Nephron (organoid): Measurements from ENCODE around the gene MAP3K4.

ENCODE experiments used
- H3K27ac Mint-ChIP-seq, 3 experiments: 2 replicates each; pipeline ENCODE4 v1.8.0; 2020; ENCODE audit warnings: mixed read lengths in 3 of 3, mild to moderate bottlenecking in 2 of 3, moderate library complexity in 1 of 3
- H3K27me3 Mint-ChIP-seq: 2 replicates; pipeline ENCODE4 v1.8.0; 2021; ENCODE audit warnings: low read depth, mild to moderate bottlenecking, moderate library complexity, mixed read lengths
- H3K36me3 Mint-ChIP-seq: 2 replicates; pipeline ENCODE4 v1.8.0; 2020; ENCODE audit warnings: low read depth, mixed read lengths
- H3K4me1 Mint-ChIP-seq: 2 replicates; pipeline ENCODE4 v1.8.0; 2020; ENCODE audit warnings: mixed read lengths
- H3K4me3 Mint-ChIP-seq, 3 experiments: 2 replicates each; pipeline ENCODE4 v1.8.0; 2020; ENCODE audit warnings: mild to moderate bottlenecking in 3 of 3, mixed read lengths in 3 of 3, moderate library complexity in 2 of 3
- H3K9me3 Mint-ChIP-seq: 2 replicates; pipeline ENCODE4 v1.8.0; 2020; ENCODE audit warnings: mixed read lengths
- TF ChIP-seq, protein P1 (sequence below), 3 experiments: fragments of 200-600 bp; sonication (generic); IDR thresholded peaks; one replicate each; pipeline ENCODE4 v1.5.0; 2021; ENCODE audit warnings: antibody characterized with exemption in 3 of 3; ENCODE audit not compliant: unreplicated experiment in 3 of 3

MAP3K4 gene

DNA sequence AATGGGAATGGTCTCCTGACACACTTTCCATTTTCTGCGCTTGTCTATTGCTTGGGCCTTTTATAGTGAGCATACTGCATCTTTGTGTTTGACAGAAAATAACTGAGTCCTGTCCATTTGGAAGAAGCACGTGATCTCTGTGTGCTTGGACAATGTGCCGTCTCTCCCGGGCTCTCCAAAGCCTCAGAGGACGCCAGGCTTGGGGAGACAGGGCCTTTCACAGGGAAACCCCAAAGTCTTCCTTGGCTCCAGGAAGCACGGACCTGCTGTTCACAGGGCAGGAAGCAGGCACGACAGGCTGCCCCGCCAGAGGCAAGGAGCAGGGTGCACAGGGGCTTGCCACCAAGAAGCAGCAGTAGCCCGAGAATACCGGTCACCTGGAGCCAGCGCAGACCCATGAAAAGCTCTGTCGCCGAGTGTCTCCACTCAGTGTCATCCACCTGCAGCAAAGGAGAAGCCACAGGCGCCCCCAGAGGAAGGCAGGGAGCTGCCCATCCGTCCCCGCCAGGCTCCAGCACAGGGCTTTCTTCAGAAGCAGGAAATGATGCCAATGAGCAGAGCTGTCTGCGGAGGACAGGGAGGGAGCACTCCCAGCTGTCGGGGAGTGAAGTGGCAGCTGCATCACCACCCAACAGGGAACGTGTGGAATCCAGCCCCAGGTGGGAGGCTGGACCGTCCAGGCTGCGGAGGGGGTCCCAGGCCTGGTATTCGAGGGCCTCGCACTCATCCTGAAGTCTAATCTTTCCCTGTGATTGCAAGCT is 147.2 kb downstream of the MAP3K4 start:
- peaks cover 26% of the 10 kb centered on the region for H3K4me1 Mint-ChIP-seq
- H3K36me3 Mint-ChIP-seq, result peaks cover 54% of the 10 kb centered on the region
- no peaks in the 10 kb centered on the region for H3K27me3 Mint-ChIP-seq
- TF ChIP-seq, protein P1, sequence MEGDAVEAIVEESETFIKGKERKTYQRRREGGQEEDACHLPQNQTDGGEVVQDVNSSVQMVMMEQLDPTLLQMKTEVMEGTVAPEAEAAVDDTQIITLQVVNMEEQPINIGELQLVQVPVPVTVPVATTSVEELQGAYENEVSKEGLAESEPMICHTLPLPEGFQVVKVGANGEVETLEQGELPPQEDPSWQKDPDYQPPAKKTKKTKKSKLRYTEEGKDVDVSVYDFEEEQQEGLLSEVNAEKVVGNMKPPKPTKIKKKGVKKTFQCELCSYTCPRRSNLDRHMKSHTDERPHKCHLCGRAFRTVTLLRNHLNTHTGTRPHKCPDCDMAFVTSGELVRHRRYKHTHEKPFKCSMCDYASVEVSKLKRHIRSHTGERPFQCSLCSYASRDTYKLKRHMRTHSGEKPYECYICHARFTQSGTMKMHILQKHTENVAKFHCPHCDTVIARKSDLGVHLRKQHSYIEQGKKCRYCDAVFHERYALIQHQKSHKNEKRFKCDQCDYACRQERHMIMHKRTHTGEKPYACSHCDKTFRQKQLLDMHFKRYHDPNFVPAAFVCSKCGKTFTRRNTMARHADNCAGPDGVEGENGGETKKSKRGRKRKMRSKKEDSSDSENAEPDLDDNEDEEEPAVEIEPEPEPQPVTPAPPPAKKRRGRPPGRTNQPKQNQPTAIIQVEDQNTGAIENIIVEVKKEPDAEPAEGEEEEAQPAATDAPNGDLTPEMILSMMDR (IDR thresholded peaks at IDR 0.05; ENCODE audit: unreplicated experiment in 3 of 3), result no peak
- no peak overlapping the region for H3K27ac Mint-ChIP-seq
- no peaks in the 10 kb centered on the region for H3K9me3 Mint-ChIP-seq
- H3K4me3 Mint-ChIP-seq, result no peak overlapping the region

DNA sequence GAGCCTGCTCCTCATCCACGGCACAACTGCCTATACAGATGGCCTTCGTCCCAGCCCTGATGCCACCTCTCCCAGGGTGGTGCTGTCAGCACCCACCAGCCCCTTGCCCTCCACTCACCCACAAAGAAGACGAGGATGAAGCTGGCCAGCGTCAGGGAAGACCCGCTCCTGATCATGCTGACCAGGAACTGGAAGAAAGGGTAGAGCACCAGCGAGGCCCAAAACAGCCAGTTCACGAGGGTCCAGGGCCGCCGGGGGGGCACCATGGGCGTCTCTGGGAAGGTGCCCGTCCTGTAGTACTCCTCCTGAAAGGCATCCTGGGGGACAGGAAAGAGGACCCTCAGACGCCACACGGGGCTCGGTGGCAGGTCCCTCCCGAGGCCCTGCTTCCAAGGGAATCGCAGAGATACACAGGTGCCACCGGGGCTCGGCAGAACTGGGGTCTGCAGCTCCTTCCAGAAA is 147.8 kb downstream of the MAP3K4 start:
- H3K4me1 Mint-ChIP-seq, result peaks cover 20% of the 10 kb centered on the region
- H3K36me3 Mint-ChIP-seq, result peaks cover 54% of the 10 kb centered on the region
- TF ChIP-seq, protein P1 (IDR thresholded peaks at IDR 0.05; ENCODE audit: unreplicated experiment in 3 of 3), result no peak
- H3K4me3 Mint-ChIP-seq, result no peak overlapping the region
- no peaks in the 10 kb centered on the region for H3K27me3 Mint-ChIP-seq
- no peaks in the 10 kb centered on the region for H3K9me3 Mint-ChIP-seq
- no peak overlapping the region for H3K27ac Mint-ChIP-seq

DNA sequence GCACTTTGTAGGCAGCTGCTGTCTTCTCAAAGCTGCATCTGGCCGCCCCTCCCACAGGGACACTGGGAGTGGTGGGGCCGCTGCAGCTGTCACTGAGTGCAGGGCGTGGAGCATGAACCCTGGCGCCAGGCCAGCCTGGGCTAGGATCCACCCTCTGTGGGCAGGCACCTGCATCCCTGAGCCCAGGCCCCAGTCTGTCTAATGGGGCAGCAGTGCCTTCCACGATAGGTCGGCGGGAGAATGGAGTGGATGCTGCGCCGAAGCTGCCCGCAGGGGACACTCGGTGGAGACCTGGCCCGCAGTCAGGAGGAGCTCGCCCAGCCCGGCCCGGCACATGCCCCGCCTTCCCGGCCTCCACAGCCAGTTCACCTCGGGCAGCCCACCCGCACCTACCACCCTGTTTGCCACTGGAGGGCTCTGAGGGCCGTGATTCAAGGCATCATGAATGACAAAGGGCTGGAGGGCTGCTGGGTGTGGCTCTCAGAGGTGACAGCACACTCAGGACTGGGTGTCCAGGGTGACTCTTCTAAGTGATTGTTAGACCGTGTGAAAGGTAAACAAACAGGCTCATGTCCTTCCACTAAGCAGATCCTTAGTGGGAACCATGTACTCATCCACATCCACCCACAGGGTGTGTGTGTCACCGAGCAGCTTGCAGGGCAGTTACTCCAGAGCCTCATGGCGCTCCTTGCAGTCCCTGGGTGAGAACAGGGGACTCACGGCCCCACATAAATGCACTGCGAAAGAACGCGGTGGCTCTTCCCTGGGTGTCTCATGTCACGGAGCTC is 148.4 kb downstream of the MAP3K4 start:
- Mint-ChIP-seq H3K4me3 (no peak overlapping the region), H3K27me3 (no peaks in the 10 kb centered on the region), H3K27ac (no peak overlapping the region), H3K4me1 (peaks cover 16% of the 10 kb centered on the region), H3K9me3 (no peaks in the 10 kb centered on the region), H3K36me3 (peaks cover 50% of the 10 kb centered on the region)
- TF ChIP-seq, protein P1 (IDR thresholded peaks at IDR 0.05; ENCODE audit: unreplicated experiment in 3 of 3), result no peak

DNA sequence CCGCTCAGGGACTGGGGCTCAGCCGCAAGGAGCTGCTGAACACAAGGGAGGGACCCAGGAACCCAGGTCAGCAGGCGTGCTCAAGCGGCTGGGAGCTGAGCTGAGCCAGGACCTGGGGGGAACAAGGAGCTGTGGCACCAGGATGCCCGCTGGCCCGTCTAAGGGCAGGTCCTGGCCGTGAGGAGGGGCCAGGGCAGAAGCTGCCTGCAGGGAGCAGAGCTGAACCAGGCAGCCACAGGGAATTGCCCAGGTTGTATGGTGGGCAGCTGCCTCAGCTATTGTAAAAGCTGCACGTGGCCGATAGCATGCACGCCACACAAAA is 148.9 kb downstream of the MAP3K4 start:
- no peaks in the 10 kb centered on the region for H3K27me3 Mint-ChIP-seq
- peaks cover 11% of the 10 kb centered on the region for H3K4me1 Mint-ChIP-seq

DNA sequence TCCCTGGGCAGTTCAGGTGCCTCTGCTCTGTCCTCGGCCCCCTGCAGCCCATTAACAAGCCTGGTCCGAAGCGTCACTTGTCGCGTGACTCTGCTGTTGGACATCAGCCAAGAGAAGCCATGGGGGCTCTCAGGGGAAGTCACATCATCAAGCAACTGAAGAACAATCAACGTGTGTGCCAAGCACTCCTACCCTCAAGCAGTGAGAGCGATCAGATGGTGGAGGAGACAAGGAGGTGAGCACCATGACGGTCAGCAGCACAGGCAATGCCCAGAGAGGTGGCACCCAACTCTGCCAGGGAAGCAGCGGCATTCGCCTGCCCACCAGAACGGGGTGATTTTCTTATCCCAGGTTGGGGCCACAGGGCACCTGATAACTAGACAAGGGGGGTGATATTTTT is 149.6 kb downstream of the MAP3K4 start:
- Mint-ChIP-seq H3K36me3 (peaks cover 42% of the 10 kb centered on the region), H3K4me3 (no peak overlapping the region), H3K4me1 (peaks cover 4% of the 10 kb centered on the region), H3K27me3 (no peaks in the 10 kb centered on the region), H3K9me3 (no peaks in the 10 kb centered on the region), H3K27ac (no peak overlapping the region)
- TF ChIP-seq, protein P1 (IDR thresholded peaks at IDR 0.05; ENCODE audit: unreplicated experiment in 3 of 3), result no peak

More for the DNA sequence above, 148.9 kb downstream of the MAP3K4 start:
- Mint-ChIP-seq H3K27ac (no peak overlapping the region), H3K9me3 (no peaks in the 10 kb centered on the region), H3K36me3 (peaks cover 45% of the 10 kb centered on the region), H3K4me3 (no peak overlapping the region)
- TF ChIP-seq, protein P1 (IDR thresholded peaks at IDR 0.05; ENCODE audit: unreplicated experiment in 3 of 3), result no peak
